Neuronal stem cell (in vitro differentiated cells): ENCODE data around the gene RAP1A.

Experiments
- DNase-seq: peaks from one replicate; pipeline ENCODE4 v3.0.0-alpha.2; 2013; ENCODE audit warnings: low spot score
- H2AFZ ChIP-seq: one replicate; pipeline ENCODE4 v1.6.1; 2013; ENCODE audit warnings: mild to moderate bottlenecking, low read length, inconsistent platforms
- H2AK5ac ChIP-seq: 2 replicates; pipeline ENCODE4 v1.6.1; 2013; ENCODE audit warnings: low read depth, mild to moderate bottlenecking, inconsistent platforms, low read length, moderate library complexity, mixed read lengths
- H2BK120ac ChIP-seq: 2 replicates; pipeline ENCODE4 v1.6.1; 2013; ENCODE audit warnings: low read depth, mild to moderate bottlenecking, inconsistent platforms, low read length, moderate library complexity, mixed read lengths
- H2BK12ac ChIP-seq: one replicate; pipeline ENCODE4 v1.6.1; 2013; ENCODE audit warnings: low read length, inconsistent platforms
- H2BK15ac ChIP-seq: 2 replicates; pipeline ENCODE4 v1.6.1; 2013; ENCODE audit warnings: mild to moderate bottlenecking, low read length, inconsistent platforms, mixed read lengths
- H2BK5ac ChIP-seq: one replicate; pipeline ENCODE4 v1.6.1; 2013; ENCODE audit warnings: inconsistent platforms, mild to moderate bottlenecking, low read length, moderate library complexity
- H3K14ac ChIP-seq: one replicate; pipeline ENCODE4 v1.6.1; 2013; ENCODE audit warnings: low read length, inconsistent platforms
- H3K18ac ChIP-seq: 2 replicates; pipeline ENCODE4 v1.6.1; 2013; ENCODE audit warnings: low read length, inconsistent platforms
- H3K23ac ChIP-seq: 2 replicates; pipeline ENCODE4 v1.6.1; 2013; ENCODE audit warnings: low read depth, mild to moderate bottlenecking, mixed read lengths, low read length, inconsistent platforms; ENCODE audit not compliant: poor library complexity
- H3K27ac ChIP-seq: replicated peaks from 3 replicates; pipeline ENCODE4 v1.5.1; 2013; ENCODE audit warnings: low read length, inconsistent platforms
- H3K27me3 ChIP-seq, 3 experiments: 2 replicates each; pipeline ENCODE4 v1.6.1; 2013; ENCODE audit warnings: low read length in 3 of 3, mild to moderate bottlenecking in 2 of 3, inconsistent platforms in 1 of 3, low read depth in 1 of 3, mixed read lengths in 1 of 3, moderate library complexity in 1 of 3; ENCODE audit not compliant: control insufficient read depth in 3 of 3, insufficient read depth in 3 of 3
- H3K36me3 ChIP-seq, 2 donors: replicated peaks in 1 of 2; 2 replicates each; pipeline ENCODE4 v1.6.1; 2013; ENCODE audit warnings: low read length in 2 of 2; ENCODE audit not compliant: control insufficient read depth in 2 of 2, insufficient read depth in 2 of 2
- H3K4ac ChIP-seq: 2 replicates; pipeline ENCODE4 v1.6.1; 2013; ENCODE audit warnings: inconsistent platforms, mild to moderate bottlenecking, low read length, moderate library complexity
- H3K4me1 ChIP-seq, 2 donors: 1 replicate in 1 of 2; 2 replicates in 1 of 2; pipeline ENCODE4 v1.6.1; 2013; ENCODE audit warnings: low read length in 2 of 2, low read depth in 1 of 2; ENCODE audit not compliant: control insufficient read depth in 2 of 2, insufficient read depth in 1 of 2
- H3K4me2 ChIP-seq: one replicate; pipeline ENCODE4 v1.6.1; 2013; ENCODE audit warnings: mild to moderate bottlenecking, low read length, inconsistent platforms; ENCODE audit not compliant: insufficient read depth, poor library complexity, severe bottlenecking
- H3K4me3 ChIP-seq, 2 donors: 2 replicates each; pipeline ENCODE4 v1.5.1; 2013; ENCODE audit warnings: low read length in 2 of 2, mild to moderate bottlenecking in 2 of 2, inconsistent platforms in 1 of 2, moderate library complexity in 1 of 2
- H3K79me1 ChIP-seq: one replicate; pipeline ENCODE4 v1.6.1; 2013; ENCODE audit warnings: low read depth, mild to moderate bottlenecking, inconsistent platforms, low read length, moderate library complexity
- H3K9ac ChIP-seq: one replicate; pipeline ENCODE4 v1.6.1; 2013; ENCODE audit warnings: mild to moderate bottlenecking, low read depth, low read length, inconsistent platforms; ENCODE audit not compliant: poor library complexity
- H3K9me3 ChIP-seq, 2 donors: replicated peaks in 1 of 2; 2 replicates each; pipeline versions ENCODE3 to v1.6.1; 2013; ENCODE audit warnings: low read length in 2 of 2, mild to moderate bottlenecking in 2 of 2, inconsistent platforms in 1 of 2, low read depth in 1 of 2, mixed read lengths in 1 of 2, moderate library complexity in 1 of 2; ENCODE audit not compliant: control insufficient read depth in 2 of 2, insufficient read depth in 1 of 2
- H4K8ac ChIP-seq: one replicate; pipeline ENCODE4 v1.6.1; 2013; ENCODE audit warnings: low read depth, mild to moderate bottlenecking, inconsistent platforms, low read length, moderate library complexity
- H4K91ac ChIP-seq: one replicate; pipeline ENCODE4 v1.6.1; 2013; ENCODE audit warnings: low read length, low read depth, mild to moderate bottlenecking, inconsistent platforms; ENCODE audit not compliant: poor library complexity
- WGBS, 2 donors: extraction: QIAGEN DNeasy Blood & Tissue Kit; methylation state at CpG; one replicate each; pipeline ENCODE4 v1.1.7; 2013; ENCODE audit warnings: missing lambda C conversion rate in 2 of 2, mixed read lengths in 1 of 2; ENCODE audit not compliant: insufficient read length in 2 of 2, insufficient replicate concordance in 1 of 2; ENCODE audit errors: extremely low coverage in 2 of 2; 5-methylcytosine and 5-hydroxymethylcytosine counted together

RAP1A gene

DNA sequence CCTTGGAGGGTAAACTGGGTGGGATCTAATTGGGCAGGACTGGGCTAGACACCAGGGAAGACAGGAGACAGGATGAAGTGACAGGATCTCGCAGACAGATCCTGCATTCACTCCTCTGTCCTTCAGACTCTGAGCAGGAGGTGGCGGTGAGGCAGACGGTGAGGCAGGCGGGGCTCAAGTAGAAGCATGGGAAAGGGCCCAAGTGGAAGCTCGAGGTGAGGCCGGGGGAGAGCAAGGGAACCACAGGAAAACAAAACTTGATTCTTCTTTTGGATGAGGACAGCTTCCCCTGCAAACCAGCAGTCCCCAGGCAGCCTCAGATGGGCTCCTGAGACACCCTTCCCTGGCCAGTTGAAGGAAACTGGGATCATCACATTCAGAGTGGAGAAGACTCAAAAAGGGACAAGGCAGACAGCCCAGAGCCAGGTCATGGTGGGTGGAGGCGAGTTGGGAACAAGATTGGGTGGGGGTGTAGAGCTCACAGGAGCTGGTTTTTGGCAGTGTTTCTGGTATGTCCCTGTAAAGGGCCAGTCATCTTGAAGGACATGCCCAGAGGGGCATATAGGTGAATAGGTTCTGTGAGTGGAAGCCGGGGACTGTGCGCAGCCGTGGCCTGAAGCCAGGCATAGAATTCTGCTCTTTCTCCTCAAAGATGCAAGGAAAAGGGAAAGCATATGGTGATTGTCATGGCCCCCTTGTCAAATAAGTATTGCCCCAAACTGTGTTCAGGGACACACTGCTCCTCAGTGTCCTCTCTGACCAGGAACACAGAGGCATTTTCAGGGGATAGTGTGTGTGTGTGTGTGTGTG is 101.6 kb downstream of the RAP1A start:
- H4K91ac ChIP-seq: no peak overlapping the region
- H2AFZ ChIP-seq: no peak overlapping the region
- no peak overlapping the region for H3K4ac ChIP-seq
- H4K8ac ChIP-seq: no peak overlapping the region
- no peak for DNase-seq
- no peak overlapping the region for H3K18ac ChIP-seq
- H2BK12ac ChIP-seq: no peak overlapping the region
- no peaks in the 10 kb centered on the region for H3K36me3 ChIP-seq
- H2BK120ac ChIP-seq: no peak overlapping the region
- no peak overlapping the region for H3K4me2 ChIP-seq
- no peaks in the 10 kb centered on the region for H3K9me3 ChIP-seq
- no peak overlapping the region for H2BK15ac ChIP-seq
- no peak overlapping the region for H3K23ac ChIP-seq
- no peak overlapping the region for H2BK5ac ChIP-seq
- no peak overlapping the region for H2AK5ac ChIP-seq
- H3K4me3 ChIP-seq: no peak overlapping the region
- no peaks in the 10 kb centered on the region for H3K79me1 ChIP-seq
- no peaks in the 10 kb centered on the region for H3K27me3 ChIP-seq
- H3K14ac ChIP-seq: no peak overlapping the region
- H3K4me1 ChIP-seq: peaks cover 5 to 15% of the 10 kb centered on the region in 2 donors
- no peak overlapping the region for H3K9ac ChIP-seq
- H3K27ac ChIP-seq: no peak overlapping the region
- WGBS, 2 donors: no CpG with 5 or more reads among the region's 10 CpGs

DNA sequence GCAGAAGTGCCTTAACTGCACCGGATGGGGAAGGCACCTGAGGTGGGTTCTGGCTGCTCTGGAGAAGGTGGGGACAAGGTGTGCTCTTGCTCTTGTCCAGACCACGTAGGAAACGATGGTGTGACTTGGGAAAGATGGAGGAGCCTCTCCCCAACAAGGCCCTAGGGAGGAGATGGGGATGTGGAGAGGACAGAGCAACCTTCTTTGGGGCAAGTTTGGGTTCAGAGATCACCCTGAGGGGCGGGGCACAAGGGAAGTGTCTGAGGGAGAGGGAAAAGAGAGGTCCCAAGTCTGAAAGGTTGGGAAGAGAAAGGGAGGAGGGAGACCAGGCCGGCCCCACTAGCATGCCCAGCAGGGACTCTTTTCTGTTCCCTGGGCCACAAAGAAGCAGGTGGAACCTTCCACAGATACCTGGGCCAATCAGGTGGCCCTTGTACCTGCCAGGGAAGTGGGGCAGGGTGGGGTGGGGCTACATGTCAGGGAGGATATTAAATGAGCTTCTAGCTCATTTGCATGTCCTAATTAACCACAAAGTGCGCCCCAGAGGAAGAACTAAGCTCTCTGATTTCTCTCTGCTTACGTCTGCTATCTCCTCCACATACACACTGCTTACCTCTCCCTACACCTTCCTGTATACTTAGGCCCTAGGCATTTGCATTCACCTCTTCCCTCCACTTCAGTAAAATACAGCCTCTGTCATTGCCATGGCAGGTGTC is 103.7 kb downstream of the RAP1A start:
- H3K4me1 ChIP-seq: peaks cover 5 to 18% of the 10 kb centered on the region in 2 donors
- H3K18ac ChIP-seq: no peak overlapping the region
- no peak overlapping the region for H3K4me2 ChIP-seq
- H3K14ac ChIP-seq: no peak overlapping the region
- H2BK12ac ChIP-seq: peak overlapping the region; percentile 10
- H2BK120ac ChIP-seq: no peak overlapping the region
- H3K23ac ChIP-seq: no peak overlapping the region
- H2AK5ac ChIP-seq: no peak overlapping the region
- DNase-seq: no peak
- H3K36me3 ChIP-seq: peaks cover 0 to 11% of the 10 kb centered on the region in 2 donors
- H2AFZ ChIP-seq: no peak overlapping the region
- no peaks in the 10 kb centered on the region for H3K79me1 ChIP-seq
- no peak overlapping the region for H4K8ac ChIP-seq
- H3K4me3 ChIP-seq: no peak overlapping the region
- no CpG with 5 or more reads among the region's 7 CpGs for WGBS, 2 donors
- no peak overlapping the region for H2BK5ac ChIP-seq
- no peak overlapping the region for H3K9ac ChIP-seq
- no peak overlapping the region for H3K27ac ChIP-seq
- no peaks in the 10 kb centered on the region for H3K9me3 ChIP-seq
- H4K91ac ChIP-seq: no peak overlapping the region
- H3K4ac ChIP-seq: no peak overlapping the region
- H2BK15ac ChIP-seq: no peak overlapping the region
- no peaks in the 10 kb centered on the region for H3K27me3 ChIP-seq

DNA sequence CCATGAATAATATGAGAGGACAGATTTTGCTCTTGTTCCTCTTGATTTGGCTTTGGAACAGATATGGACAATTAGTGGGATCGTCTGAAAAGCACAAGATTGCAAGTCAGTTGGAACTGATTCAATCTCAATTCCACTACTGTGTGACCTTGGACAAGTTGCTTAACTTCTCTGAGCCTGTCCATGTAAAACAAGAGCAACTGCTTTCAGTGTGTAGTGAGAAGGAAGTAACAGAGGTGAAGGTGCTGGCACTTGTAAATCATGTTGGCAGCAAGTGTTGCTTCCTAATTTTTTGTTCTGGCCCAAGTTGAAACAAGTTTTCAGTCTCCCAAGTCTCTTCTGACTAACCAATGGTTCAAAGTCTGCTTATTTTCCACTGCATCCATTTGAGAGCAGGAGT is 104.3 kb downstream of the RAP1A start:
- H3K4ac ChIP-seq: no peak overlapping the region
- peaks cover 1% of the 10 kb centered on the region for H3K79me1 ChIP-seq
- H2BK15ac ChIP-seq: no peak overlapping the region
- H2BK12ac ChIP-seq: no peak overlapping the region
- no peak overlapping the region for H2AK5ac ChIP-seq
- H4K91ac ChIP-seq: no peak overlapping the region
- no peak overlapping the region for H2BK120ac ChIP-seq
- H3K4me3 ChIP-seq: no peak overlapping the region
- no peak overlapping the region for H3K27ac ChIP-seq
- no peak overlapping the region for H4K8ac ChIP-seq
- no peak overlapping the region for H3K4me2 ChIP-seq
- H2AFZ ChIP-seq: no peak overlapping the region
- H3K18ac ChIP-seq: no peak overlapping the region
- no peak for DNase-seq
- H3K36me3 ChIP-seq: peaks cover 0 to 11% of the 10 kb centered on the region in 2 donors
- H3K9ac ChIP-seq: no peak overlapping the region
- H3K23ac ChIP-seq: no peak overlapping the region
- H3K9me3 ChIP-seq: no peaks in the 10 kb centered on the region
- no CpG with 5 or more reads among the region's 1 CpG for WGBS, 2 donors
- no peak overlapping the region for H2BK5ac ChIP-seq
- no peak overlapping the region for H3K14ac ChIP-seq
- peaks cover 5 to 19% of the 10 kb centered on the region in 2 donors for H3K4me1 ChIP-seq
- H3K27me3 ChIP-seq: no peaks in the 10 kb centered on the region

DNA sequence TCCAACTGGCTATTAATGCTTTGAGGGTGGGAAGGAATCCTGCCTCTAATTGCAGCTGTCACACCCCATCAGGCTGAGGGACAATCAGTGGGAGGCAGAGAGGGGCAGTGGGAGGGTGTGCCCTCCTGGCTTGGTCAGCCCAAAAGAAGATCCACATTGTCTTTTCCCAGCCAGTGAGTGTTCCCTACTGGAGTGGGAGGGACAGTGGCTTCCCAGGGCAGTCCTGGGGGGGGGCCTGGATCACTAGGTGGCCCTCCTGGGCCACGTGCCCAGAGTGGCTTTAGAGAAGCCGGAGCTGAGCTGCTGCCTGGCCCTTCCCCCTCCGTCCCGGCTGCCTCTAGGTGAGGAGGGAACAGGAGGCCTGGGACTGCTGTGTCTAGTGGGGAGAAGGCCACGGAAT is 105.6 kb downstream of the RAP1A start:
- H2BK5ac ChIP-seq: no peak overlapping the region
- H2AFZ ChIP-seq: peak overlapping the region; percentile 51
- H3K4me3 ChIP-seq: no peak overlapping the region
- H3K36me3 ChIP-seq: peaks cover 0 to 11% of the 10 kb centered on the region in 2 donors
- H3K23ac ChIP-seq: no peak overlapping the region
- H2BK15ac ChIP-seq: no peak overlapping the region
- no peak overlapping the region for H4K91ac ChIP-seq
- H3K9me3 ChIP-seq: no peaks in the 10 kb centered on the region
- H2BK120ac ChIP-seq: no peak overlapping the region
- H3K4me2 ChIP-seq: no peak overlapping the region
- peaks cover 13 to 32% of the 10 kb centered on the region in 2 donors for H3K4me1 ChIP-seq
- no peak overlapping the region for H3K14ac ChIP-seq
- H3K9ac ChIP-seq: no peak overlapping the region
- DNase-seq: peak; percentile 69
- peak overlapping the region; percentile 64 for H3K27ac ChIP-seq
- H2AK5ac ChIP-seq: no peak overlapping the region
- H3K4ac ChIP-seq: no peak overlapping the region
- no peak overlapping the region for H3K18ac ChIP-seq
- H4K8ac ChIP-seq: no peak overlapping the region
- WGBS, 2 donors: no CpG with 5 or more reads among the region's 5 CpGs
- H3K27me3 ChIP-seq: no peaks in the 10 kb centered on the region
- H3K79me1 ChIP-seq: peaks cover 3% of the 10 kb centered on the region
- H2BK12ac ChIP-seq: no peak overlapping the region
